Measurements from ENCODE around the gene ATOSB. TPM values are rescaled to one million over a fixed set of nuclear protein-coding genes. Genes with fewer than 3 reads are reported as not detected.

ATOSB gene
- total RNA-seq, 1 experiment from 2014 or later, result 10.6 TPM

DNA sequence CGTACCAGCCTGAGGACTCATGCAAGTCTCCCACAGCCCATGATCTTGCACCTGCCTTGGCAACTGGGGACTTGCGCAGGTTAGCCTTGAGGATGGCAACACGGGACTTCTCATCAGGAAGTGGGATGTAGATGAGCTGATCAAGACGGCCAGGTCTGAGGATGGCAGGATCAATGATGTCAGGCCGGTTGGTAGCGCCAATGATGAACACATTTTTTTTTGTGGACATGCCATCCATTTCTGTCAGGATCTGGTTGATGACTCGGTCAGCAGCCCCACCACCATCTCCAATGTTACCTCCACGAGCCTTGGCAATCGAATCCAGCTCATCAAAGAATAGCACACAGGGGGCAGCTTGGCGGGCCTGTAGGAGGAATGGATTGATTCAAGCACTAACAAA, 56.2 kb downstream of the ATOSB start:
- no peak for DNase-seq (ENCODE audit: extremely low read depth, low read depth)

DNA sequence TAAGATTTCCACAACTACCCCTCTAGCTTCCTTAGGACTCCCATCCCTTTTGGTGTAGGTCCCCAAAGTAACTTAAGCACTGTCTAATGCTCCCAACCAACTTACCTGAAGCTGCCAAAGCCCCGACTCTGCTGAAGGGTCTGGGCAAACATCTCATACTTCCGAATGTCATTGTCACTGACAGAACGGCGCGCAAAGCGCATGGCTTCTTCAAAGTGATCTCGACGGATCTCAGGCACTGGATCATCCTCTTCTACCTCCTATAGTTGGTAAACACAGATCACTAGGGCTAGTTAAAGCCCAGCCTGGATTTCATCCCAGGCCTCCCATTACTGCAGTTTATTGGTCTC, 58.4 kb downstream of the ATOSB start:
- no peak for DNase-seq (ENCODE audit: extremely low read depth, low read depth)

DNA sequence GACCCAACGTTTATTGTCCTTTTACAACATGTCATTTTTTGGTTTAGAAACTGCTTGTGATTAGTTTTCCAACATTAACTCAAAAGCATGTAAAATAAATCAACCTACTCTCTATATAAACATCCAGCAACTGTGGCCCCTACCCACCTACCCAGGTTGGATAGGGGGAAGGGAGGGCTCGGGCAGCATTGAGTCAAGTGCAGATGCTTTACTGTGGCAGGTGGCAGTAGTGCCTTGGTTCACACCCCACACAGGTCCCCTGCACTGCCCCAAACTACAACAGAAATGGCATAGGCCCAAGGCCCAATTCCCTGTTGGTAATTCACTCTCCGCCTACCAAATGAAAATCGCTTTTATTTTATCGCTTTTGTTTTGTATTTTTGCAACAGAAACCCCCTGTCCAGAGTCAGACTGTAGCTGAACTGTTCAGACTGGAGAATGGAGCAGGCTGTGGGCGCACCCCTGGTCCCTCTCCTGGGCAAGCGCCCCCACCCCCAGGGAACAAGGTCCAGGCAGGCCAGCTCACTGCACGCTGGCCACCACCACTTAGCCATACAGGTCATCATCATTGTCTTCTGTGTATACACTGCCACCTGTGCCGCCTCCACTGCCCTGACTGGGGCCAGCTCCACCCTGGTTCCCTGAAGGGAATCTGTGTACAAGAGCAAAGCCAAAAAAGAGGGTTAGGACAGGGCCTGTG, 58.9 kb downstream of the ATOSB start:
- no peak for DNase-seq (ENCODE audit: extremely low read depth, low read depth)

DNA sequence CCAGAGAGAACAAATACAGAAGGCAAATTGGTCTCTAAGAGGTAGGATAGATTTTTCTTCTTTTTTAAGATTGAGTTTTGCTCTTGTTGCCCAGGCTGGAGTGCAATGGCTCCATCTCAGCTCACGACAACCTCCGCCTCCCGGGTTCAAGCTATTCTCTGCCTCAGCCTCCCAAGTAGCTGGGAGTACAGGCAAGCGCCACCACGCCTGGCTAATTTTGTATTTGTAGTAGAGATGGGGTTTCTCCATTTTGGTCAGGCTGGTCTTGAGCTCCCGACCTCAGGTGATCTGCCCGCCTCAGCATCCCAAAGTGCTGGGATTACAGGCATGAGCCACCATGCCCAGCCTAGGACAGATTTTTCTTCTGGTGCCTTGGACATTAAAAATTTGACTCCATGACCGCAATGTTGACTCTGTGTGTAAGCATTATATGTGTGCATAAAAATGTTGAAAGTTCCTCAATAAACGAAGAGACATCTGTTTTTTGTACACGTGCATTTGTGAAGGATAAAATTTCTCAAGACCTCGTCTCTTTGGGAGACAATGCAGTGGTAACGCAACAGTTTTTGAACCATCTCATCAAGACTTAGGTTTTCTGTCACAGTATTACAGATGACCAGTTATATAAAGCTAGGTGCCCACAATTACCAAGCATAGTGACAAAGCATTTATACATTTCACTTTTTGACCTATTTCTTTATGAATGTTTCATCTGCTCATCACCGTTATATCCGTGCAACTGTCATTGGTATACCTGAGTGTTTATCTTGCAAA, 60.6 kb downstream of the ATOSB start:
- DNase-seq (ENCODE audit: extremely low read depth, low read depth), result no peak

DNA sequence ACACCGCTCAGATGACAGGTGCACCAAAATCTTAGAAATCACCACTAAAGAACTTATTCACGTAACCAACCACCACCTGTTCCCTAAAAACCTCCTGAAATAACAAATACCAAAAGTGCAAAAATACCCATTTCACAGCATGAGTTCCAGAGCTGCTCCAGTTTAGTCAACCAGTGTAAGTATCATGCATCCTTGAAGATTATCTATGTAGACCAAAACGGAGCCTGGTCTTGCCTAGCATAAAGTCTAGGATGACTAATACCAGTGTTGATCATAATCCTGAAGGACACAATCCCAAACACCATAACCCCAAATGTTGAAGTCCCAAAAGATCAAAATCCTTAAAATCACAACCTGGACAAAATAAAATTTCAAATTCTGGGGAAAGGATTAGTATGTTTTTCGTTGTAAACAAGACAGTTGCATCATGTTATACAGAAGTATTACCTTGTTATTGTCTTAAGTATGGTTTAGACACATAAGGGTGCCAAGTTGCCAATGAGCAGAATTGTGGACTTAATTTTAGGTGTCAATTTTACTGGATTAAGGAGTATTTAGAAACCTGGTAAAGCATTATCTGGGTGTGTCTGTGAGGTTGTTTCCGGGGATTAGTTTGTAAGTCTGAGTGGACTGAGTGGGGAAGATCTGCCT, 61.4 kb downstream of the ATOSB start:
- no peak for DNase-seq (ENCODE audit: extremely low read depth, low read depth)

Other genes with a start within 250 kb of the ATOSB start
- not detected in 2 replicates for gene PHF24, start 157.6 kb downstream of the ATOSB start, total RNA-seq (2014; rRNA removed; shearing (Covaris generic))
- gene DNAJB5, start 126.1 kb downstream of the ATOSB start, total RNA-seq (2014; rRNA removed; shearing (Covaris generic)), result 0.17 and 0.27 TPM in 2 replicates
- gene VCP, start 43.2 kb downstream of the ATOSB start, total RNA-seq (2014; rRNA removed; shearing (Covaris generic)), result 161 and 163 TPM in 2 replicates
- 22.6 and 25.5 TPM in 2 replicates for gene FANCG, start 35.9 kb downstream of the ATOSB start, total RNA-seq (2014; rRNA removed; shearing (Covaris generic))
- gene PIGO, start 19.3 kb downstream of the ATOSB start, total RNA-seq (2014; rRNA removed; shearing (Covaris generic)), result 32.2 and 33.9 TPM in 2 replicates
- gene STOML2, start 12.7 kb downstream of the ATOSB start, total RNA-seq (2014; rRNA removed; shearing (Covaris generic)), result 205 and 206 TPM in 2 replicates
- gene UNC13B, start 46.1 kb upstream of the ATOSB start, total RNA-seq (2014; rRNA removed; shearing (Covaris generic)), result 7.2 and 7.7 TPM in 2 replicates